ENCODE results near the gene GPR183. TPM values are rescaled to one million over a fixed set of nuclear protein-coding genes. Genes with fewer than 3 reads are reported as not detected.

Gene GPR183
- total and polyA plus RNA-seq, 2 of the 8 experiments (the other 6 are each of a cell fraction or from before 2014, with no cell fraction given) = not detected

DNA sequence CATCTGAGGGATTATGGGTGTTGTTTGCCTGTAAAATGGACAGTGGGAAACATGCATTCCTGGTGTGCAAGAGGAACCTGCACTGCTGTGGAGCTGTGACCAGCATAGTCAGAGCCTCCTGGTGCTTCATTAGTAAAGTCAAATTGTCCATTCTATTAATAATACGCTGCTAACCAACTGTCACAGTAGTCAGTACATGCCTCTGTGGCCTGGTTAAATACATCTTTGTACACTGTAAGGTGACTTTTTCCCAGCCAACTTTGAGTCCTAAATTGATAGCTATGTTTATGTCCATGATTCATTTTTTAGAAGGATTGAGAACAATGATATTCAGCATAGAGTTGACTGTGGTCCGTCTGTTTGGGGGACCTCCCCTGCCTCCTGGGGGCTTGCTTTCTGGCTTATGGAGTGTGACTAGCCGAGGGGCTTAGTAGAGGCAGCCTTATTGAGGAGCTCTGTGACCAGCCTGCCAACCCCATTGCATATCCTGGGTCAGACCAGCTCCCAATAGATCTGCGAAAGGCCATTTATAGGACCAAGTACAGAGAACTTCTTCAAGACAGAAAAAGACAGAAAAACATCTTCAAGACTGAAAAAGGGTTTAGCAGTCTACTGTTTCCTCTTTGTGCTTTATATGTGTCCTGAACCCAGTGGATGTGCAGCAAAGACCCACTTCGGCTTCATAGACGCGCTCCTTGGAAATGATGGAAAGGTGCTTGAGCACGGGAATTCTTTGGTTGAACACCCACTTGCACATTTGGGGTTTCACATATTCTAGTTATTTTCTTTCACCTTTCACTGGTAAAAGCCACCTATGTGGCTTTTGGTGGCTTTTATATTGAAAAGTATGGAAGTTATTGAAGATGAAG lies 4.3 kb downstream of the GPR183 start (continued):
- TF ChIP-seq CBX5 (IDR thresholded peaks at IDR 0.05; ENCODE audit: low read depth, low read length) = no peak
- no peak for TF ChIP-seq ATF3 (IDR thresholded peaks at IDR 0.05; ENCODE audit: insufficient read depth, low read depth, low read length)
- TF ChIP-seq USF2 (IDR thresholded peaks at IDR 0.05; ENCODE audit: low read length) = no peak
- TF ChIP-seq BRCA1 (IDR thresholded peaks at IDR 0.05; ENCODE audit: low read depth, low read length) = no peak
- no peak for TF ChIP-seq NANOG (IDR thresholded peaks at IDR 0.05; ENCODE audit: insufficient read depth, low read depth, low read length, poor library complexity, severe bottlenecking)
- TF ChIP-seq SP4 (IDR thresholded peaks at IDR 0.05; ENCODE audit: low read length) = no peak
- no peak for TF ChIP-seq NRF1 (IDR thresholded peaks at IDR 0.05; ENCODE audit: low read depth, low read length)
- no peak for TF ChIP-seq RBBP5 (IDR thresholded peaks at IDR 0.05; ENCODE audit: borderline replicate concordance, low read depth, low read length)
